HepG2 (cell line): ENCODE data around the gene LBX2. TPM values are rescaled to one million over a fixed set of nuclear protein-coding genes. Genes with fewer than 3 reads are reported as not detected.
A peak's percentile ranks its signal among the peaks of the same experiment; 100 is the strongest.

ENCODE experiments used
- AHR ChIP-seq: IDR thresholded peaks from 2 replicates; pipeline ENCODE4 v1.6.1; 2018; ENCODE audit warnings: missing genetic modification reagents, missing compliant biosample characterization
- CHD4 ChIP-seq: fragments of 200-600 bp; sonication (generic); IDR thresholded peaks from 2 replicates; pipeline ENCODE4 v1.7.0; 2017; ENCODE audit warnings: mild to moderate bottlenecking, low read length, borderline replicate concordance
- GFI1 ChIP-seq: sonication (generic); formaldehyde crosslinking; IDR thresholded peaks from 2 replicates; pipeline ENCODE4 v1.5.0; 2020; ENCODE audit warnings: missing genetic modification reagents, mild to moderate bottlenecking, borderline replicate concordance
- GTF2F1 ChIP-seq: fragments of 150-350 bp; IDR thresholded peaks from 2 replicates; pipeline ENCODE4 v1.6.1; 2014; ENCODE audit warnings: low read length
- JUNB ChIP-seq: sonication (generic); formaldehyde crosslinking; IDR thresholded peaks from 2 replicates; pipeline ENCODE4 v1.8.0; 2022; ENCODE audit warnings: missing genetic modification reagents, mild to moderate bottlenecking, borderline replicate concordance
- NAIF1 ChIP-seq: sonication (generic); formaldehyde crosslinking; IDR thresholded peaks from 2 replicates; pipeline ENCODE4 v1.5.0; 2020; ENCODE audit warnings: mild to moderate bottlenecking, missing genetic modification reagents, borderline replicate concordance
- ZBTB21 ChIP-seq: sonication (generic); formaldehyde crosslinking; IDR thresholded peaks from 2 replicates; pipeline ENCODE4 v1.4.0; 2020; ENCODE audit warnings: missing genetic modification reagents
- ZNF678 ChIP-seq: sonication (generic); formaldehyde crosslinking; IDR thresholded peaks from 2 replicates; pipeline ENCODE4 v1.4.0; 2020; ENCODE audit warnings: mild to moderate bottlenecking, missing genetic modification reagents
- ZNF781 ChIP-seq: sonication (generic); formaldehyde crosslinking; IDR thresholded peaks from 2 replicates; pipeline ENCODE4 v1.5.1; 2020; ENCODE audit warnings: borderline replicate concordance, mild to moderate bottlenecking, missing genetic modification reagents; ENCODE audit errors: not compliant biosample characterization
- polyA plus RNA-seq, 8 experiments: library from polyadenylated mRNA; depleted of rRNA in 3 of 8; stranded (reverse) in 7 of 8; unstranded in 1 of 8; fragments of >200 nt; fragmentation: Illumina TruSeq in 4 of 8; extraction: Trizol in 4 of 8; gene quantifications; 2 replicates each; pipeline versions ENCODE4 v1.2.1 to v1.2.3, GENCODE V29; 2011 to 2016; ENCODE audit warnings: low read depth in 4 of 8, missing spikeins in 1 of 8, mixed read lengths in 1 of 8; ENCODE audit not compliant: insufficient read depth in 1 of 8
- total RNA-seq, 5 experiments: library from RNA; depleted of rRNA; stranded (reverse); fragments of >200 nt; fragmentation: Illumina TruSeq; extraction: Trizol; gene quantifications; 2 replicates each; pipeline ENCODE4 v1.2.3, GENCODE V29; 2016; ENCODE audit warnings: low read depth in 1 of 5
- TF ChIP-seq, protein P1 (sequence below), 2 experiments: sonication (generic) in 1 of 2; formaldehyde crosslinking in 1 of 2; IDR thresholded peaks; 2 replicates each; pipeline versions ENCODE4 v1.6.1 to v1.9.0; 2014 to 2022; ENCODE audit warnings: antibody characterized with exemption in 1 of 2, borderline replicate concordance in 1 of 2, inconsistent platforms in 1 of 2, low read depth in 1 of 2, missing genetic modification reagents in 1 of 2
- TF ChIP-seq, protein P2 (sequence below): sonication (generic); formaldehyde crosslinking; IDR thresholded peaks from 2 replicates; pipeline ENCODE4 v1.4.0; 2020; ENCODE audit warnings: missing genetic modification reagents
- TF ChIP-seq, protein P3 (sequence below): sonication (generic); formaldehyde crosslinking; IDR thresholded peaks from 2 replicates; pipeline ENCODE4 v1.4.0; 2020; ENCODE audit warnings: missing genetic modification reagents
- TF ChIP-seq, protein P4 (sequence below): sonication (generic); formaldehyde crosslinking; IDR thresholded peaks from 2 replicates; pipeline ENCODE4 v1.4.0; 2020; ENCODE audit warnings: missing genetic modification reagents, mild to moderate bottlenecking, borderline replicate concordance

Gene LBX2
- total and polyA plus RNA-seq, 2 of the 13 experiments (the other 11 are each of a cell fraction or from before 2014, with no cell fraction given) = 6.4 to 8.1 TPM

DNA sequence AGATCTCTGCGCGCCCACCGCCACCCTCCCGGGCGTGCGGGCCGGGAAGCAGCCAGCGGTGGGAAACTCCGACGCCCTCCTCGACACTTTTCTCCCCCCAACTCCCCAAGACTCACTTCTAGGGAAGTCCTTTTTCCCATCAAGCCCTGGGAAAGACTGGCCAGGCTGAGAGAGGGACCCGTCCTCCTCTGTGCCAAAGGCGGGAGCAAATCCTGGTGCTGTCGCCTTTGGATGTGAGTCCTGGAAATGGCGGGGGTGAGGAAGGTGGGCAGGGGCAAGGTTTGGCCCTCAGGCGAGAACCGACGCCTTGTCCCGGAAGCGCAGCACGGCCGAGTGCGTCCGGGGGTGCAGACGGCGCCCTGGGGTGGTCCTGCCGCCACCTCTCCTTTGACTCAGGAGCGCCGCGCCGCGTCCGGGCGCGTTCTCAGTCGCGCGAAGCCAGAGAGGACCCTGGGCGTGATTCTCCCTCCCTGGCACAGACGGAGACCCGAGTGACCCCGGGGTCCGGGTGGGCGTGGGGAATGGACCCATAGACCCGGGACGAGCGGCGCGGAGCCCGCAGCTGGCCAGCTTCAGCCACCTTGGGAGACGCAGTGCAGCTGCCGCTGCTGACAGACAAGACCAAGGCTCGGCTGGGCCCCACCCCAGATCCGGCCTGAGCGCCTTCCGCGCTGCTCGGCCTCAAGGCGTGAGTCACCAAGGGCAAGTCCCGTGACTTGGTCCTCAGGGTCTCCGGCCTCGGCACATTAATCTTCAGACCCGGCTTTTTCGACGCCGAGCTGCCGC, 3.5 kb upstream of the LBX2 start (continued):
- TF ChIP-seq, protein P1, sequence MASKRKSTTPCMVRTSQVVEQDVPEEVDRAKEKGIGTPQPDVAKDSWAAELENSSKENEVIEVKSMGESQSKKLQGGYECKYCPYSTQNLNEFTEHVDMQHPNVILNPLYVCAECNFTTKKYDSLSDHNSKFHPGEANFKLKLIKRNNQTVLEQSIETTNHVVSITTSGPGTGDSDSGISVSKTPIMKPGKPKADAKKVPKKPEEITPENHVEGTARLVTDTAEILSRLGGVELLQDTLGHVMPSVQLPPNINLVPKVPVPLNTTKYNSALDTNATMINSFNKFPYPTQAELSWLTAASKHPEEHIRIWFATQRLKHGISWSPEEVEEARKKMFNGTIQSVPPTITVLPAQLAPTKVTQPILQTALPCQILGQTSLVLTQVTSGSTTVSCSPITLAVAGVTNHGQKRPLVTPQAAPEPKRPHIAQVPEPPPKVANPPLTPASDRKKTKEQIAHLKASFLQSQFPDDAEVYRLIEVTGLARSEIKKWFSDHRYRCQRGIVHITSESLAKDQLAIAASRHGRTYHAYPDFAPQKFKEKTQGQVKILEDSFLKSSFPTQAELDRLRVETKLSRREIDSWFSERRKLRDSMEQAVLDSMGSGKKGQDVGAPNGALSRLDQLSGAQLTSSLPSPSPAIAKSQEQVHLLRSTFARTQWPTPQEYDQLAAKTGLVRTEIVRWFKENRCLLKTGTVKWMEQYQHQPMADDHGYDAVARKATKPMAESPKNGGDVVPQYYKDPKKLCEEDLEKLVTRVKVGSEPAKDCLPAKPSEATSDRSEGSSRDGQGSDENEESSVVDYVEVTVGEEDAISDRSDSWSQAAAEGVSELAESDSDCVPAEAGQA (IDR thresholded peaks at IDR 0.05; ENCODE audit: low read depth) = peak; percentile 16; the same call in 1 of the 2 replicates
- TF ChIP-seq, protein P1 (CRISPR knock-in tag; IDR thresholded peaks at IDR 0.05; ENCODE audit: borderline replicate concordance) = no peak; the same call in 1 of the 2 replicates
- TF ChIP-seq ZNF678 (CRISPR knock-in tag) (peak; percentile 67; the same call in 1 of the 2 replicates), ZNF781 (CRISPR knock-in tag) (peak; percentile 34), AHR (CRISPR knock-in tag) (no peak), JUNB (CRISPR knock-in tag) (no peak), NAIF1 (CRISPR knock-in tag) (0 out of 2 replicates have a peak, but pooled peaks have one; percentile 5), GFI1 (CRISPR knock-in tag) (peak; percentile 9; the same call in 1 of the 2 replicates), GTF2F1 (no peak), ZBTB21 (CRISPR knock-in tag) (no peak), CHD4 (no peak)
- TF ChIP-seq, protein P2, sequence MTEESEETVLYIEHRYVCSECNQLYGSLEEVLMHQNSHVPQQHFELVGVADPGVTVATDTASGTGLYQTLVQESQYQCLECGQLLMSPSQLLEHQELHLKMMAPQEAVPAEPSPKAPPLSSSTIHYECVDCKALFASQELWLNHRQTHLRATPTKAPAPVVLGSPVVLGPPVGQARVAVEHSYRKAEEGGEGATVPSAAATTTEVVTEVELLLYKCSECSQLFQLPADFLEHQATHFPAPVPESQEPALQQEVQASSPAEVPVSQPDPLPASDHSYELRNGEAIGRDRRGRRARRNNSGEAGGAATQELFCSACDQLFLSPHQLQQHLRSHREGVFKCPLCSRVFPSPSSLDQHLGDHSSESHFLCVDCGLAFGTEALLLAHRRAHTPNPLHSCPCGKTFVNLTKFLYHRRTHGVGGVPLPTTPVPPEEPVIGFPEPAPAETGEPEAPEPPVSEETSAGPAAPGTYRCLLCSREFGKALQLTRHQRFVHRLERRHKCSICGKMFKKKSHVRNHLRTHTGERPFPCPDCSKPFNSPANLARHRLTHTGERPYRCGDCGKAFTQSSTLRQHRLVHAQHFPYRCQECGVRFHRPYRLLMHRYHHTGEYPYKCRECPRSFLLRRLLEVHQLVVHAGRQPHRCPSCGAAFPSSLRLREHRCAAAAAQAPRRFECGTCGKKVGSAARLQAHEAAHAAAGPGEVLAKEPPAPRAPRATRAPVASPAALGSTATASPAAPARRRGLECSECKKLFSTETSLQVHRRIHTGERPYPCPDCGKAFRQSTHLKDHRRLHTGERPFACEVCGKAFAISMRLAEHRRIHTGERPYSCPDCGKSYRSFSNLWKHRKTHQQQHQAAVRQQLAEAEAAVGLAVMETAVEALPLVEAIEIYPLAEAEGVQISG (CRISPR knock-in tag) = peak; percentile 73
- TF ChIP-seq, protein P3, sequence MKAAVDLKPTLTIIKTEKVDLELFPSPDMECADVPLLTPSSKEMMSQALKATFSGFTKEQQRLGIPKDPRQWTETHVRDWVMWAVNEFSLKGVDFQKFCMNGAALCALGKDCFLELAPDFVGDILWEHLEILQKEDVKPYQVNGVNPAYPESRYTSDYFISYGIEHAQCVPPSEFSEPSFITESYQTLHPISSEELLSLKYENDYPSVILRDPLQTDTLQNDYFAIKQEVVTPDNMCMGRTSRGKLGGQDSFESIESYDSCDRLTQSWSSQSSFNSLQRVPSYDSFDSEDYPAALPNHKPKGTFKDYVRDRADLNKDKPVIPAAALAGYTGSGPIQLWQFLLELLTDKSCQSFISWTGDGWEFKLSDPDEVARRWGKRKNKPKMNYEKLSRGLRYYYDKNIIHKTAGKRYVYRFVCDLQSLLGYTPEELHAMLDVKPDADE (CRISPR knock-in tag) = no peak; the same call in 1 of the 2 replicates
- TF ChIP-seq, protein P4, sequence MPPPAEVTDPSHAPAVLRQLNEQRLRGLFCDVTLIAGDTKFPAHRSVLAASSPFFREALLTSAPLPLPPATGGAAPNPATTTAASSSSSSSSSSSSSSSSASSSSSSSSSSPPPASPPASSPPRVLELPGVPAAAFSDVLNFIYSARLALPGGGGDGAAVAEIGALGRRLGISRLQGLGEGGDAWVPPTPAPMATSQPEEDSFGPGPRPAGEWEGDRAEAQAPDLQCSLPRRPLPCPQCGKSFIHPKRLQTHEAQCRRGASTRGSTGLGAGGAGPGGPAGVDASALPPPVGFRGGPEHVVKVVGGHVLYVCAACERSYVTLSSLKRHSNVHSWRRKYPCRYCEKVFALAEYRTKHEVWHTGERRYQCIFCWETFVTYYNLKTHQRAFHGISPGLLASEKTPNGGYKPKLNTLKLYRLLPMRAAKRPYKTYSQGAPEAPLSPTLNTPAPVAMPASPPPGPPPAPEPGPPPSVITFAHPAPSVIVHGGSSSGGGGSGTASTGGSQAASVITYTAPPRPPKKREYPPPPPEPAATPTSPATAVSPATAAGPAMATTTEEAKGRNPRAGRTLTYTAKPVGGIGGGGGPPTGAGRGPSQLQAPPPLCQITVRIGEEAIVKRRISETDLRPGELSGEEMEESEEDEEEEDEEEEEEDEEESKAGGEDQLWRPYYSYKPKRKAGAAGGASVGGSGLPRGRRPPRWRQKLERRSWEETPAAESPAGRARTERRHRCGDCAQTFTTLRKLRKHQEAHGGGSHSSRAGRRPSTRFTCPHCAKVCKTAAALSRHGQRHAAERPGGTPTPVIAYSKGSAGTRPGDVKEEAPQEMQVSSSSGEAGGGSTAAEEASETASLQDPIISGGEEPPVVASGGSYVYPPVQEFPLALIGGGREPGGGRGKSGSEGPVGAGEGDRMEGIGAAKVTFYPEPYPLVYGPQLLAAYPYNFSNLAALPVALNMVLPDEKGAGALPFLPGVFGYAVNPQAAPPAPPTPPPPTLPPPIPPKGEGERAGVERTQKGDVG (CRISPR knock-in tag) = peak; percentile 91; the same call in 1 of the 2 replicates
